Measurements from ENCODE around the gene PLA2G3. TPM values are rescaled to one million over a fixed set of nuclear protein-coding genes. Genes with fewer than 3 reads are reported as not detected.
"Not testable (repeated sequence)": the region's sequence is repeated elsewhere in the genome, so short reads cannot be mapped to it uniquely, and the experiment has no call there.

PLA2G3 gene
- total and polyA plus RNA-seq, 2 experiments from 2014 or later, result 18.0 to 34.5 TPM

- TF ChIP-seq REST (IDR thresholded peaks at IDR 0.05; ENCODE audit: unreplicated experiment) (no peak), EZH2 (IDR thresholded peaks at IDR 0.05; ENCODE audit: low read depth, unreplicated experiment) (no peak), ETS1 (IDR thresholded peaks at IDR 0.05) (no peak), ZNF331 (CRISPR knock-in tag; IDR thresholded peaks at IDR 0.05; ENCODE audit: low read depth) (no peak), JUNB (IDR thresholded peaks at IDR 0.05; ENCODE audit: unreplicated experiment) (no peak), CTCF (conservative IDR thresholded peaks at IDR 0.05; ENCODE audit: low read depth in 2 of 2) (no peak), POLR2AphosphoS5 (IDR thresholded peaks at IDR 0.05; ENCODE audit: low read depth) (no peak)
Observed at GRCh38 chr22:31173386-31174145, 33.3 kb upstream of the PLA2G3 start (continued).

- H2AFZ ChIP-seq; H3K9me3 Mint-ChIP-seq; H4K20me1 ChIP-seq (replicated peaks; ENCODE audit: insufficient read depth); H3K4me3 Mint-ChIP-seq; H3K36me3 Mint-ChIP-seq (ENCODE audit: low read depth); ATAC-seq; H3F3A ChIP-seq (replicated peaks; ENCODE audit: low read depth); H3K27me3 Mint-ChIP-seq (ENCODE audit: insufficient read depth, low read depth, poor library complexity); H3K27ac ChIP-seq (ENCODE audit: low read depth); H3K4me1 Mint-ChIP-seq; H3K4me2 ChIP-seq; H3K9me2 ChIP-seq (ENCODE audit: insufficient read depth); DNase-seq (ENCODE audit: low spot score); H3K4me3 ChIP-seq; H3K36me3 ChIP-seq (ENCODE audit: insufficient read depth); H3K27me3 ChIP-seq (ENCODE audit: insufficient read depth); H3K4me1 ChIP-seq (ENCODE audit: insufficient read depth); H3K27ac Mint-ChIP-seq: not testable (repeated sequence)
- peaks cover 20% of the 10 kb centered on the region for H3K79me2 ChIP-seq (replicated peaks; ENCODE audit: insufficient read depth)
Observed at GRCh38 chr22:31171734-31172133, 31.4 kb upstream of the PLA2G3 start.

Data from GM23338 (cell line).